HL-60/S4 (cell line): ENCODE measurements around the gene CLSTN2.

Experiments used
- in situ Hi-C: fragments of 300-500 bp; cut with MboI; formaldehyde crosslinking; loops from 2 replicates; pipeline ENCODE4 v1.14.3; 2022; ENCODE audit warnings: low sequenced_read_pairs

Gene CLSTN2

GRCh38 chr3:140441006-140441405 is 506.0 kb downstream of the CLSTN2 start:
- in situ Hi-C loops = no loop called here

- in situ Hi-C loops = no loop called here
Measured at GRCh38 chr3:140442621-140443020, 507.6 kb downstream of the CLSTN2 start.

- in situ Hi-C loops = no loop called here
Measured at GRCh38 chr3:140443073-140443472, 508.1 kb downstream of the CLSTN2 start.

GRCh38 chr3:140443806-140444205 is 508.8 kb downstream of the CLSTN2 start:
- in situ Hi-C loops = no loop called here

- in situ Hi-C loops = no loop called here
Measured at GRCh38 chr3:140446734-140447133, 511.7 kb downstream of the CLSTN2 start.

- in situ Hi-C loops = no loop called here
Measured at GRCh38 chr3:140447136-140447535, 512.2 kb downstream of the CLSTN2 start.

- in situ Hi-C loops = no loop called here
Measured at GRCh38 chr3:140448001-140448400, 513.0 kb downstream of the CLSTN2 start.

- in situ Hi-C loops = no loop called here
Measured at GRCh38 chr3:140449413-140450256, 514.6 kb downstream of the CLSTN2 start.

- in situ Hi-C loops = no loop called here
Measured at GRCh38 chr3:140453750-140454149, 518.8 kb downstream of the CLSTN2 start.

- in situ Hi-C loops = no loop called here
Measured at GRCh38 chr3:140455521-140456214, 520.7 kb downstream of the CLSTN2 start.

- in situ Hi-C loops = no loop called here
Measured at GRCh38 chr3:140456974-140457373, 522.0 kb downstream of the CLSTN2 start.

GRCh38 chr3:140459462-140459861 is 524.5 kb downstream of the CLSTN2 start:
- in situ Hi-C loops = no loop called here

- in situ Hi-C loops = no loop called here
Measured at GRCh38 chr3:140461250-140461649, 526.3 kb downstream of the CLSTN2 start.

GRCh38 chr3:140463355-140463754 is 528.4 kb downstream of the CLSTN2 start:
- in situ Hi-C loops = no loop called here

GRCh38 chr3:140465988-140466387 is 531.0 kb downstream of the CLSTN2 start:
- in situ Hi-C loops = no loop called here

- in situ Hi-C loops = no loop called here
Measured at GRCh38 chr3:140466535-140466934, 531.5 kb downstream of the CLSTN2 start.

GRCh38 chr3:140467104-140467577 is 532.2 kb downstream of the CLSTN2 start:
- in situ Hi-C loops = no loop called here

- in situ Hi-C loops = no loop called here
Measured at GRCh38 chr3:140467796-140468315, 532.9 kb downstream of the CLSTN2 start.

- in situ Hi-C loops = no loop called here
Measured at GRCh38 chr3:140468407-140468806, 533.4 kb downstream of the CLSTN2 start.

GRCh38 chr3:140469491-140469890 is 534.5 kb downstream of the CLSTN2 start:
- in situ Hi-C loops = no loop called here

- in situ Hi-C loops = no loop called here
Measured at GRCh38 chr3:140470211-140470610, 535.2 kb downstream of the CLSTN2 start.

- in situ Hi-C loops = no loop called here
Measured at GRCh38 chr3:140470962-140471361, 536.0 kb downstream of the CLSTN2 start.
